Gastroesophageal sphincter (tissue), 4 donors: ENCODE measurements around the gene YOD1. TPM values are rescaled to one million over a fixed set of nuclear protein-coding genes. Genes with fewer than 3 reads are reported as not detected.
A peak's percentile ranks its signal among the peaks of the same experiment; 100 is the strongest.

ENCODE experiments used
- ATAC-seq: fragments of 150-250 bp; one replicate; pipeline ENCODE4 v1.9.1; 2016; ENCODE audit warnings: mild to moderate bottlenecking, moderate library complexity
- H3K27ac ChIP-seq, 4 donors: fragments of 200-600 bp; sonication (generic) in 3 of 4; 1 replicate in 3 of 4; 2 replicates in 1 of 4; pipeline ENCODE4 v1.5.1; 2016 to 2019
- H3K27me3 ChIP-seq: fragments of 200-600 bp; sonication (generic); one replicate; pipeline ENCODE4 v1.5.1; 2019
- H3K36me3 ChIP-seq, 2 donors: fragments of 200-600 bp; sonication (generic); one replicate each; pipeline ENCODE4 v1.5.1; 2019; ENCODE audit warnings: control low read depth in 1 of 2
- H3K4me1 ChIP-seq, 3 donors: fragments of 200-600 bp; sonication (generic); 1 replicate in 2 of 3; 2 replicates in 1 of 3; pipeline ENCODE4 v1.5.1; 2016 to 2019; ENCODE audit warnings: control low read depth in 2 of 3
- H3K4me3 ChIP-seq, 2 donors: fragments of 200-600 bp; sonication (generic); one replicate each; pipeline ENCODE4 v1.5.1; 2019; ENCODE audit warnings: mild to moderate bottlenecking in 1 of 2, moderate library complexity in 1 of 2
- H3K9me3 ChIP-seq, 3 donors: fragments of 200-600 bp; sonication (generic); one replicate each; pipeline ENCODE4 v1.5.1; 2017 to 2019; ENCODE audit warnings: control low read depth in 2 of 3
- CTCF ChIP-seq, 4 experiments: fragments of 200-600 bp in 2 of 4; fragments of 450-650 bp in 2 of 4; sonication (generic) in 1 of 4; IDR thresholded peaks; one replicate each; pipeline ENCODE4 v1.5.1; 2017 to 2019; ENCODE audit warnings: antibody characterized with exemption in 4 of 4, mild to moderate bottlenecking in 2 of 4, moderate library complexity in 2 of 4
- EP300 ChIP-seq: sonication (generic); formaldehyde crosslinking; IDR thresholded peaks from one replicate; pipeline ENCODE4 v1.6.1; 2017; ENCODE audit warnings: antibody characterized with exemption, mild to moderate bottlenecking
- POLR2A ChIP-seq, 2 donors: fragments of 450-650 bp; IDR thresholded peaks; one replicate each; pipeline ENCODE4 v1.6.1; 2017; ENCODE audit warnings: antibody characterized with exemption in 2 of 2, mild to moderate bottlenecking in 2 of 2, moderate library complexity in 1 of 2
- POLR2AphosphoS5 ChIP-seq: sonication (generic); formaldehyde crosslinking; IDR thresholded peaks from one replicate; pipeline ENCODE4 v1.6.1; 2017; ENCODE audit warnings: antibody characterized with exemption
- WGBS, 2 donors: methylation state at CpG; one replicate each; pipeline ENCODE4 v1.1.5; 2018; ENCODE audit warnings: low coverage in 1 of 2; 5-methylcytosine and 5-hydroxymethylcytosine counted together
- total RNA-seq, 4 donors: library from RNA; depleted of rRNA; stranded (reverse); fragments of >200 nt; gene quantifications; one replicate each; pipeline ENCODE4 v1.1.0, GENCODE V29; 2016

Gene YOD1
- total RNA-seq, 4 donors from 2014 or later = 6.9 to 11.7 (median 8.8) TPM

GRCh38 chr1:207010726-207011125 is 40.3 kb downstream of the YOD1 start:
- no peaks in the 10 kb centered on the region for H3K4me1 ChIP-seq
- H3K4me3 ChIP-seq = no peak overlapping the region
- H3K36me3 ChIP-seq = no peaks in the 10 kb centered on the region
- no peak overlapping the region for H3K27ac ChIP-seq
- TF ChIP-seq CTCF (IDR thresholded peaks at IDR 0.05) (no peak), POLR2A (IDR thresholded peaks at IDR 0.05) (no peak), EP300 (no peak), POLR2AphosphoS5 (no peak)
- H3K27me3 ChIP-seq = no peaks in the 10 kb centered on the region
- no peak for ATAC-seq
- H3K9me3 ChIP-seq = no peaks in the 10 kb centered on the region
- WGBS, 2 donors = 94% methylated on average over 2 of the region's 2 CpGs; no CpG with 5 or more reads in 1 of the 2 donors

GRCh38 chr1:207009945-207010344 is 41.1 kb downstream of the YOD1 start:
- no peak for TF ChIP-seq POLR2A (IDR thresholded peaks at IDR 0.05)
- no peak for TF ChIP-seq POLR2AphosphoS5
- TF ChIP-seq EP300 = no peak
- no peak for TF ChIP-seq CTCF (IDR thresholded peaks at IDR 0.05)
- Histone ChIP-seq H3K9me3 (no peaks in the 10 kb centered on the region), H3K4me1 (no peaks in the 10 kb centered on the region), H3K36me3 (no peaks in the 10 kb centered on the region), H3K4me3 (no peak overlapping the region), H3K27ac (no peak overlapping the region), H3K27me3 (no peaks in the 10 kb centered on the region)
- ATAC-seq = no peak
- WGBS, 2 donors = 38 to 52% methylated on average over 6 to 7 of the region's 7 CpGs

GRCh38 chr1:207009182-207009850 is 41.7 kb downstream of the YOD1 start:
- no peak overlapping the region for H3K27ac ChIP-seq

GRCh38 chr1:207007352-207008033 is 43.5 kb downstream of the YOD1 start:
- TF ChIP-seq POLR2AphosphoS5 (no peak), CTCF (IDR thresholded peaks at IDR 0.05) (no peak), POLR2A (IDR thresholded peaks at IDR 0.05) (no peak), EP300 (no peak)
- Histone ChIP-seq H3K9me3 (no peaks in the 10 kb centered on the region), H3K36me3 (no peaks in the 10 kb centered on the region), H3K27ac (no peak overlapping the region), H3K4me1 (no peaks in the 10 kb centered on the region), H3K4me3 (no peak overlapping the region), H3K27me3 (no peaks in the 10 kb centered on the region)
- 60 to 69% methylated on average over 1 to 5 of the region's 5 CpGs for WGBS, 2 donors
- peak; percentile 41 for ATAC-seq

More at GRCh38 chr1:207009182-207009850, 41.7 kb downstream of the YOD1 start:
- ATAC-seq = no peak
- TF ChIP-seq POLR2A (IDR thresholded peaks at IDR 0.05) = no peak
- no peak for TF ChIP-seq CTCF (IDR thresholded peaks at IDR 0.05)
- TF ChIP-seq EP300 = no peak
- no peak for TF ChIP-seq POLR2AphosphoS5
- 39 to 90% methylated on average over 2 to 5 of the region's 10 CpGs for WGBS, 2 donors
- H3K9me3 ChIP-seq = no peaks in the 10 kb centered on the region
- H3K36me3 ChIP-seq = no peaks in the 10 kb centered on the region
- no peaks in the 10 kb centered on the region for H3K4me1 ChIP-seq
- H3K4me3 ChIP-seq = no peak overlapping the region
- no peaks in the 10 kb centered on the region for H3K27me3 ChIP-seq

GRCh38 chr1:207006914-207007313 is 44.1 kb downstream of the YOD1 start:
- H3K4me1 ChIP-seq = no peaks in the 10 kb centered on the region
- H3K9me3 ChIP-seq = no peaks in the 10 kb centered on the region
- H3K4me3 ChIP-seq = no peak overlapping the region
- H3K36me3 ChIP-seq = no peaks in the 10 kb centered on the region
- no peak for ATAC-seq
- WGBS, 2 donors = 46 to 50% methylated on average over 1 to 3 of the region's 3 CpGs
- no peak overlapping the region for H3K27ac ChIP-seq
- no peak for TF ChIP-seq EP300
- no peak for TF ChIP-seq POLR2AphosphoS5
- no peak for TF ChIP-seq CTCF (IDR thresholded peaks at IDR 0.05)
- TF ChIP-seq POLR2A (IDR thresholded peaks at IDR 0.05) = no peak
- H3K27me3 ChIP-seq = no peaks in the 10 kb centered on the region
